ENCODE measurements around the gene NAV2. TPM values are rescaled to one million over a fixed set of nuclear protein-coding genes. Genes with fewer than 3 reads are reported as not detected.

Gene NAV2
- total and polyA plus RNA-seq, 2 experiments from 2014 or later = 26.0 to 45.0 TPM

DNA sequence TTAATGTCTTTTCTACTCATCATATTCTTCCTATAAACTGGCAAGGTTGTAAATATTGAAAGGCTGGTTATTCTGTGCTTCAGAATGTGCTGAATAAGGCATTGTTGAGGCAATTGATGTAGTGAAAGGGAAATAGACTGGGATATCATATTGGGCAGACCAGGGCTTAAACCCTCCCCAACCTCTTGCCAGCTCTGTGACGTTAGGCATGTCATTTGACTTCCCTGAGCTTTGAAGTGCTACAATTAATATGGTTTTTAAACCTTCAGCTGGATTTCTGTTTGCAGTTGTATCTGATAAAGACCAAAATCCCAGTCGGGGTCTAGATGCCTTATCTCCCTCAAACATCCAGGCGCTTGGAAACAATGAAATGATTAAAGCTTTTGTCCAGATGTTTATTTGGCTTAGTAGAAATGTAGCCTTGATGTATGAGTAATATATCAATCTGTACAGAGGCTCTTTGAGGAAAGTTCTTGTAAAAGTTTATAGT, 239.5 kb downstream of the NAV2 start (continued):
- no peak for TF ChIP-seq ZNF114 (CRISPR knock-in tag; IDR thresholded peaks at IDR 0.05)
- no peak for TF ChIP-seq POLR2AphosphoS5 (IDR thresholded peaks at IDR 0.05; ENCODE audit: low read depth)
- no peak for TF ChIP-seq CREB1 (CRISPR knock-in tag; IDR thresholded peaks at IDR 0.05; ENCODE audit: low read depth)
- no peak for TF ChIP-seq STAT1 (IDR thresholded peaks at IDR 0.05; ENCODE audit: unreplicated experiment)
- TF ChIP-seq, protein P1, sequence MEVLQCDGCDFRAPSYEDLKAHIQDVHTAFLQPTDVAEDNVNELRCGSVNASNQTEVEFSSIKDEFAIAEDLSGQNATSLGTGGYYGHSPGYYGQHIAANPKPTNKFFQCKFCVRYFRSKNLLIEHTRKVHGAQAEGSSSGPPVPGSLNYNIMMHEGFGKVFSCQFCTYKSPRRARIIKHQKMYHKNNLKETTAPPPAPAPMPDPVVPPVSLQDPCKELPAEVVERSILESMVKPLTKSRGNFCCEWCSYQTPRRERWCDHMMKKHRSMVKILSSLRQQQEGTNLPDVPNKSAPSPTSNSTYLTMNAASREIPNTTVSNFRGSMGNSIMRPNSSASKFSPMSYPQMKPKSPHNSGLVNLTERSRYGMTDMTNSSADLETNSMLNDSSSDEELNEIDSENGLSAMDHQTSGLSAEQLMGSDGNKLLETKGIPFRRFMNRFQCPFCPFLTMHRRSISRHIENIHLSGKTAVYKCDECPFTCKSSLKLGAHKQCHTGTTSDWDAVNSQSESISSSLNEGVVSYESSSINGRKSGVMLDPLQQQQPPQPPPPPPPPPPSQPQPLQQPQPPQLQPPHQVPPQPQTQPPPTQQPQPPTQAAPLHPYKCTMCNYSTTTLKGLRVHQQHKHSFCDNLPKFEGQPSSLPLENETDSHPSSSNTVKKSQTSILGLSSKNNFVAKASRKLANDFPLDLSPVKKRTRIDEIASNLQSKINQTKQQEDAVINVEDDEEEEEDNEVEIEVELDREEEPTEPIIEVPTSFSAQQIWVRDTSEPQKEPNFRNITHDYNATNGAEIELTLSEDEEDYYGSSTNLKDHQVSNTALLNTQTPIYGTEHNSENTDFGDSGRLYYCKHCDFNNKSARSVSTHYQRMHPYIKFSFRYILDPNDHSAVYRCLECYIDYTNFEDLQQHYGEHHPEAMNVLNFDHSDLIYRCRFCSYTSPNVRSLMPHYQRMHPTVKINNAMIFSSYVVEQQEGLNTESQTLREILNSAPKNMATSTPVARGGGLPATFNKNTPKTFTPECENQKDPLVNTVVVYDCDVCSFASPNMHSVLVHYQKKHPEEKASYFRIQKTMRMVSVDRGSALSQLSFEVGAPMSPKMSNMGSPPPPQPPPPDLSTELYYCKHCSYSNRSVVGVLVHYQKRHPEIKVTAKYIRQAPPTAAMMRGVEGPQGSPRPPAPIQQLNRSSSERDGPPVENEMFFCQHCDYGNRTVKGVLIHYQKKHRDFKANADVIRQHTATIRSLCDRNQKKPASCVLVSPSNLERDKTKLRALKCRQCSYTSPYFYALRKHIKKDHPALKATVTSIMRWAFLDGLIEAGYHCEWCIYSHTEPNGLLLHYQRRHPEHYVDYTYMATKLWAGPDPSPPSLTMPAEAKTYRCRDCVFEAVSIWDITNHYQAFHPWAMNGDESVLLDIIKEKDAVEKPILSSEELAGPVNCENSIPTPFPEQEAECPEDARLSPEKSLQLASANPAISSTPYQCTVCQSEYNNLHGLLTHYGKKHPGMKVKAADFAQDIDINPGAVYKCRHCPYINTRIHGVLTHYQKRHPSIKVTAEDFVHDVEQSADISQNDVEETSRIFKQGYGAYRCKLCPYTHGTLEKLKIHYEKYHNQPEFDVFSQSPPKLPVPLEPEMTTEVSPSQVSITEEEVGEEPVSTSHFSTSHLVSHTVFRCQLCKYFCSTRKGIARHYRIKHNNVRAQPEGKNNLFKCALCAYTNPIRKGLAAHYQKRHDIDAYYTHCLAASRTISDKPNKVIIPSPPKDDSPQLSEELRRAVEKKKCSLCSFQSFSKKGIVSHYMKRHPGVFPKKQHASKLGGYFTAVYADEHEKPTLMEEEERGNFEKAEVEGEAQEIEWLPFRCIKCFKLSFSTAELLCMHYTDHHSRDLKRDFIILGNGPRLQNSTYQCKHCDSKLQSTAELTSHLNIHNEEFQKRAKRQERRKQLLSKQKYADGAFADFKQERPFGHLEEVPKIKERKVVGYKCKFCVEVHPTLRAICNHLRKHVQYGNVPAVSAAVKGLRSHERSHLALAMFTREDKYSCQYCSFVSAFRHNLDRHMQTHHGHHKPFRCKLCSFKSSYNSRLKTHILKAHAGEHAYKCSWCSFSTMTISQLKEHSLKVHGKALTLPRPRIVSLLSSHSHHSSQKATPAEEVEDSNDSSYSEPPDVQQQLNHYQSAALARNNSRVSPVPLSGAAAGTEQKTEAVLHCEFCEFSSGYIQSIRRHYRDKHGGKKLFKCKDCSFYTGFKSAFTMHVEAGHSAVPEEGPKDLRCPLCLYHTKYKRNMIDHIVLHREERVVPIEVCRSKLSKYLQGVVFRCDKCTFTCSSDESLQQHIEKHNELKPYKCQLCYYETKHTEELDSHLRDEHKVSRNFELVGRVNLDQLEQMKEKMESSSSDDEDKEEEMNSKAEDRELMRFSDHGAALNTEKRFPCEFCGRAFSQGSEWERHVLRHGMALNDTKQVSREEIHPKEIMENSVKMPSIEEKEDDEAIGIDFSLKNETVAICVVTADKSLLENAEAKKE (CRISPR knock-in tag; IDR thresholded peaks at IDR 0.05) = no peak
- TF ChIP-seq EZH2phosphoT487 (IDR thresholded peaks at IDR 0.05; ENCODE audit: unreplicated experiment) = no peak
- TF ChIP-seq NANOG (IDR thresholded peaks at IDR 0.05; ENCODE audit: borderline replicate concordance) = no peak

- Histone ChIP-seq H3K4me2 (peak overlapping the region; percentile 7; the same call in 1 of the 2 replicates), H3K4me3 (no peak overlapping the region), H3F3A (replicated peaks; ENCODE audit: low read depth) (0 out of 2 replicates have a peak, but pooled peaks cover 7% of the 10 kb centered on the region), H3K79me2 (replicated peaks; ENCODE audit: insufficient read depth) (peaks cover 13% of the 10 kb centered on the region; the same call in 1 of the 2 replicates), H3K9me2 (ENCODE audit: insufficient read depth) (no peaks in the 10 kb centered on the region), H3K27me3 (ENCODE audit: insufficient read depth) (no peaks in the 10 kb centered on the region), H3K36me3 (ENCODE audit: insufficient read depth) (no peaks in the 10 kb centered on the region; the same call in 1 of the 2 replicates), H2AFZ (no peak overlapping the region), H3K4me1 (ENCODE audit: insufficient read depth) (peaks cover 35% of the 10 kb centered on the region), H3K27ac (ENCODE audit: low read depth) (no peak overlapping the region), H4K20me1 (replicated peaks; ENCODE audit: insufficient read depth) (peaks cover 8% of the 10 kb centered on the region; the same call in 1 of the 2 replicates)
- peak overlapping the region; percentile 92 for H3K27ac Mint-ChIP-seq
- DNase-seq (ENCODE audit: low spot score) (no peak), ATAC-seq (no peak)
- H3K36me3 Mint-ChIP-seq (ENCODE audit: low read depth) = peaks cover 33% of the 10 kb centered on the region
- H3K4me1 Mint-ChIP-seq = peaks cover 54% of the 10 kb centered on the region
- H3K4me3 Mint-ChIP-seq = peak overlapping the region; percentile 45
- H3K27me3 Mint-ChIP-seq (ENCODE audit: insufficient read depth, low read depth, poor library complexity) = peaks cover 6% of the 10 kb centered on the region
- no peaks in the 10 kb centered on the region for H3K9me3 Mint-ChIP-seq
- no peak for TF ChIP-seq ZNF114 (CRISPR knock-in tag; IDR thresholded peaks at IDR 0.05)
- no peak for TF ChIP-seq CREB1 (CRISPR knock-in tag; IDR thresholded peaks at IDR 0.05; ENCODE audit: low read depth)
- TF ChIP-seq, protein P2, sequence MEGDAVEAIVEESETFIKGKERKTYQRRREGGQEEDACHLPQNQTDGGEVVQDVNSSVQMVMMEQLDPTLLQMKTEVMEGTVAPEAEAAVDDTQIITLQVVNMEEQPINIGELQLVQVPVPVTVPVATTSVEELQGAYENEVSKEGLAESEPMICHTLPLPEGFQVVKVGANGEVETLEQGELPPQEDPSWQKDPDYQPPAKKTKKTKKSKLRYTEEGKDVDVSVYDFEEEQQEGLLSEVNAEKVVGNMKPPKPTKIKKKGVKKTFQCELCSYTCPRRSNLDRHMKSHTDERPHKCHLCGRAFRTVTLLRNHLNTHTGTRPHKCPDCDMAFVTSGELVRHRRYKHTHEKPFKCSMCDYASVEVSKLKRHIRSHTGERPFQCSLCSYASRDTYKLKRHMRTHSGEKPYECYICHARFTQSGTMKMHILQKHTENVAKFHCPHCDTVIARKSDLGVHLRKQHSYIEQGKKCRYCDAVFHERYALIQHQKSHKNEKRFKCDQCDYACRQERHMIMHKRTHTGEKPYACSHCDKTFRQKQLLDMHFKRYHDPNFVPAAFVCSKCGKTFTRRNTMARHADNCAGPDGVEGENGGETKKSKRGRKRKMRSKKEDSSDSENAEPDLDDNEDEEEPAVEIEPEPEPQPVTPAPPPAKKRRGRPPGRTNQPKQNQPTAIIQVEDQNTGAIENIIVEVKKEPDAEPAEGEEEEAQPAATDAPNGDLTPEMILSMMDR (conservative IDR thresholded peaks at IDR 0.05; ENCODE audit: low read depth in 2 of 2) = no peak
- TF ChIP-seq, protein P3, sequence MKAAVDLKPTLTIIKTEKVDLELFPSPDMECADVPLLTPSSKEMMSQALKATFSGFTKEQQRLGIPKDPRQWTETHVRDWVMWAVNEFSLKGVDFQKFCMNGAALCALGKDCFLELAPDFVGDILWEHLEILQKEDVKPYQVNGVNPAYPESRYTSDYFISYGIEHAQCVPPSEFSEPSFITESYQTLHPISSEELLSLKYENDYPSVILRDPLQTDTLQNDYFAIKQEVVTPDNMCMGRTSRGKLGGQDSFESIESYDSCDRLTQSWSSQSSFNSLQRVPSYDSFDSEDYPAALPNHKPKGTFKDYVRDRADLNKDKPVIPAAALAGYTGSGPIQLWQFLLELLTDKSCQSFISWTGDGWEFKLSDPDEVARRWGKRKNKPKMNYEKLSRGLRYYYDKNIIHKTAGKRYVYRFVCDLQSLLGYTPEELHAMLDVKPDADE (IDR thresholded peaks at IDR 0.05) = no peak
- TF ChIP-seq JUNB (IDR thresholded peaks at IDR 0.05; ENCODE audit: unreplicated experiment) = no peak
- no peak for TF ChIP-seq ZNF331 (CRISPR knock-in tag; IDR thresholded peaks at IDR 0.05; ENCODE audit: low read depth)
These were observed 240.3 kb downstream of the NAV2 start for GRCh38 chr11:19952911-19953310.

All from GM23338 (cell line).